Astrocyte (in vitro differentiated cells and primary cell): ENCODE data around the gene ST3GAL4. TPM values are rescaled to one million over a fixed set of nuclear protein-coding genes. Genes with fewer than 3 reads are reported as not detected.

Experiments
- DNase-seq: peaks from one replicate; pipeline ENCODE4 v3.0.0-alpha.2; 2010; ENCODE audit warnings: low read depth
- FAIRE-seq: peaks from 2 replicates; lab custom pipeline; 2011; peaks lifted over from hg19 to GRCh38; lab: Jason Lieb, UNC
- H2AFZ ChIP-seq: 2 replicates; pipeline ENCODE4 v1.6.0; 2012; ENCODE audit warnings: low read depth, low read length, inconsistent platforms
- H3K27ac ChIP-seq: 2 replicates; pipeline ENCODE4 v1.5.1; 2011; ENCODE audit warnings: low read depth, low read length, inconsistent platforms
- H3K27me3 ChIP-seq: 2 replicates; pipeline ENCODE4 v1.6.0; 2011; ENCODE audit warnings: low read length, inconsistent platforms; ENCODE audit not compliant: insufficient read depth
- H3K36me3 ChIP-seq: 2 replicates; pipeline ENCODE4 v1.5.1; 2011; ENCODE audit warnings: low read length, inconsistent platforms; ENCODE audit not compliant: insufficient read depth
- H3K4me1 ChIP-seq: 2 replicates; pipeline ENCODE4 v1.5.1; 2011; ENCODE audit warnings: low read length, inconsistent platforms; ENCODE audit not compliant: insufficient read depth
- H3K4me2 ChIP-seq: 2 replicates; pipeline ENCODE4 v1.6.0; 2012; ENCODE audit warnings: low read length, inconsistent platforms
- H3K4me3 ChIP-seq: 2 replicates; pipeline ENCODE4 v1.5.1; 2011; ENCODE audit warnings: low read depth, mild to moderate bottlenecking, low read length, inconsistent platforms; ENCODE audit not compliant: insufficient read depth
- H3K79me2 ChIP-seq: 2 replicates; pipeline ENCODE4 v1.6.0; 2012; ENCODE audit warnings: mild to moderate bottlenecking, low read length, inconsistent platforms; ENCODE audit not compliant: insufficient read depth
- H3K9ac ChIP-seq: 2 replicates; pipeline ENCODE4 v1.6.0; 2012; ENCODE audit warnings: mild to moderate bottlenecking, low read length, inconsistent platforms
- H3K9me3 ChIP-seq: 2 replicates; pipeline ENCODE4 v1.5.1; 2012; ENCODE audit warnings: low read depth, mild to moderate bottlenecking, low read length, inconsistent platforms; ENCODE audit not compliant: insufficient read depth
- H4K20me1 ChIP-seq: 2 replicates; pipeline ENCODE4 v1.6.0; 2012; ENCODE audit warnings: low read length, inconsistent platforms; ENCODE audit not compliant: insufficient read depth
- H3K27ac Mint-ChIP-seq: one replicate; pipeline ENCODE4 v1.8.0; 2021; ENCODE audit warnings: mild to moderate bottlenecking, mixed read lengths; ENCODE audit not compliant: unreplicated experiment
- H3K27me3 Mint-ChIP-seq: one replicate; pipeline ENCODE4 v1.8.0; 2021; ENCODE audit warnings: low read depth, mixed read lengths; ENCODE audit not compliant: unreplicated experiment
- H3K36me3 Mint-ChIP-seq: one replicate; pipeline ENCODE4 v1.8.0; 2021; ENCODE audit warnings: low read depth, mixed read lengths; ENCODE audit not compliant: unreplicated experiment
- H3K4me1 Mint-ChIP-seq: one replicate; pipeline ENCODE4 v1.8.0; 2021; ENCODE audit warnings: low read depth, mixed read lengths; ENCODE audit not compliant: unreplicated experiment
- H3K4me3 Mint-ChIP-seq: one replicate; pipeline ENCODE4 v1.8.0; 2021; ENCODE audit warnings: mild to moderate bottlenecking, moderate library complexity, mixed read lengths; ENCODE audit not compliant: unreplicated experiment
- H3K9me3 Mint-ChIP-seq: one replicate; pipeline ENCODE4 v1.8.0; 2021; ENCODE audit warnings: mild to moderate bottlenecking, mixed read lengths; ENCODE audit not compliant: unreplicated experiment
- CTCF ChIP-seq: IDR thresholded peaks from 2 replicates; pipeline ENCODE4 v1.5.1; 2011; ENCODE audit warnings: low read depth, mild to moderate bottlenecking, inconsistent platforms, low read length, moderate library complexity; ENCODE audit not compliant: insufficient read depth
- EZH2 ChIP-seq: IDR thresholded peaks from 2 replicates; pipeline ENCODE4 v1.6.1; 2012; ENCODE audit warnings: mild to moderate bottlenecking, low read length, inconsistent platforms; ENCODE audit not compliant: insufficient read depth
- total RNA-seq: library from RNA; stranded (reverse); gene quantifications from 2 replicates; pipeline ENCODE4 v1.2.1, GENCODE V29; 2021

The ST3GAL4 gene
- total RNA-seq, 1 donor from 2014 or later = 12.2 TPM

DNA sequence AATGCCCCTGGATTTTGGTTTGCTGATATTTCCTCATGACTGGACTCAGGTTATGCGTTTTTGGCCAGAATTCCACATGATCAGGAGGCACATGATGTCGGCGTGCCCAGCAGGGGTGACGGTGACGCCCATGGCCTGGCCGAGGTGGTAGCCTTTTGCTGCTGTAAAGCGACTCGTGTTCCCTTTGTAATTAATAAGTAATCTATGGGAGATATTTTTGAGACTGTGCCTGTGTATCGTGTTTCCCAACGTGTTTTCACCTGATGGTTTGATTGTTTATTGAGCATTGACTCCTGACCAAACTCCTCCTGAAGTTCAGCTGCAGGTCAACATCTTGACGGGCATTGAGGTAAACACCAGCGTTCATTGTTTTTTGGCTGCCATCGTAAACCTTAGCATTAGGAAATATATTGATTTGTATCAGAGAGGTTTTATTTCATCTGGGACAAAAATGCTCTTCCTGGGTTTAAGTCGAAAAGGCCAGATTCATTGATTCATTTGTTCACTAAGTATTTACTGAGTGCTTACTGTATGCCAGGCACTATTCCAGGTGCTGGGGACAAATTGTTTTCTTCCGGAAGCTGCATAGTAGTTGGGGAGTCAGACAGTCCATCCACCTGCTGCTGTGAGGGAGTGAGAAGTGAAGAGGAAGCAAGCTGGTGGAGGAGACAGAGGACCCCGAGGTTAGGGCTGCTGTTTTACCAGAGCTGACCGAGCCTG is 28.0 kb upstream of the ST3GAL4 start:
- Histone ChIP-seq H3K4me2 (no peak overlapping the region), H2AFZ (no peak overlapping the region), H3K9ac (no peak overlapping the region), H3K4me1 (peaks cover 8% of the 10 kb centered on the region), H4K20me1 (peaks cover 1% of the 10 kb centered on the region), H3K9me3 (no peaks in the 10 kb centered on the region), H3K27ac (no peak overlapping the region), H3K4me3 (no peak overlapping the region), H3K36me3 (no peaks in the 10 kb centered on the region), H3K27me3 (no peaks in the 10 kb centered on the region), H3K79me2 (no peaks in the 10 kb centered on the region)
- DNase-seq (no peak), FAIRE-seq (no peak)
- Mint-ChIP-seq H3K27ac (no peak overlapping the region), H3K9me3 (peaks cover 1% of the 10 kb centered on the region), H3K4me1 (peaks cover 11% of the 10 kb centered on the region), H3K4me3 (no peak overlapping the region), H3K27me3 (no peaks in the 10 kb centered on the region), H3K36me3 (peaks cover 8% of the 10 kb centered on the region)
- TF ChIP-seq CTCF = no peak
- TF ChIP-seq EZH2 = no peak

DNA sequence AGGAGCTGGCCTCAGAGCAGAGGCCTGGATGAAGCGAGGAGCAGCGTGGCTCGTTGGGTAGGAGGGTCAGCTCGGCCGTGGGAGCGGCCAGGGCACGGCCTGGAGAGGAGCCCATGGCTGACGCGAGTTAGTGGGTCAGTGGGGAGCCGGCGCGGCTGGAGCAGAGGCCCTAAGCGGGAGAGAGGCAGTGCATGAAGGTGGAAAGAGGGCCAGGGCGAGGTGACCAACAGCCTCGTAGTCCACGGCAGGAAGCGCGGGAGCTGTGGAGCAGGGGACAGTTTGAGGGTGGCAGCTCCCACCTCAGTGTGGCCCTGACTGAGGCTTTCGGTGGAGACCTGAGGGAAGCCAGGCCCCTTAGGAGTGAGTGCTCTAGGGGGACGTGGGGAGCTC is 27.5 kb upstream of the ST3GAL4 start:
- Histone ChIP-seq H2AFZ (no peak overlapping the region), H3K36me3 (no peaks in the 10 kb centered on the region), H4K20me1 (peaks cover 4% of the 10 kb centered on the region), H3K4me3 (no peak overlapping the region), H3K79me2 (no peaks in the 10 kb centered on the region), H3K4me2 (no peak overlapping the region), H3K9me3 (no peaks in the 10 kb centered on the region), H3K27me3 (no peaks in the 10 kb centered on the region), H3K27ac (no peak overlapping the region), H3K9ac (no peak overlapping the region), H3K4me1 (peaks cover 10% of the 10 kb centered on the region)
- no peak overlapping the region for H3K4me3 Mint-ChIP-seq
- TF ChIP-seq CTCF (no peak), EZH2 (no peak)
- no peak for FAIRE-seq
- peaks cover 14% of the 10 kb centered on the region for H3K4me1 Mint-ChIP-seq
- peaks cover 1% of the 10 kb centered on the region for H3K9me3 Mint-ChIP-seq
- no peaks in the 10 kb centered on the region for H3K27me3 Mint-ChIP-seq
- no peak overlapping the region for H3K27ac Mint-ChIP-seq
- peaks cover 8% of the 10 kb centered on the region for H3K36me3 Mint-ChIP-seq
- DNase-seq = no peak

- no peak overlapping the region for H2AFZ ChIP-seq
- H3K27me3 ChIP-seq = no peaks in the 10 kb centered on the region
- Mint-ChIP-seq H3K27ac (no peak overlapping the region), H3K36me3 (peaks cover 8% of the 10 kb centered on the region), H3K27me3 (no peaks in the 10 kb centered on the region), H3K9me3 (peaks cover 1% of the 10 kb centered on the region), H3K4me1 (peaks cover 16% of the 10 kb centered on the region), H3K4me3 (no peak overlapping the region)
- H3K4me2 ChIP-seq = no peak overlapping the region
- no peak overlapping the region for H3K27ac ChIP-seq
- no peak overlapping the region for H3K4me3 ChIP-seq
- DNase-seq (no peak), FAIRE-seq (no peak)
- H3K4me1 ChIP-seq = peaks cover 10% of the 10 kb centered on the region
- no peak overlapping the region for H3K9ac ChIP-seq
- H3K9me3 ChIP-seq = no peaks in the 10 kb centered on the region
- no peaks in the 10 kb centered on the region for H3K36me3 ChIP-seq
- no peaks in the 10 kb centered on the region for H3K79me2 ChIP-seq
- H4K20me1 ChIP-seq = peaks cover 4% of the 10 kb centered on the region
- TF ChIP-seq EZH2 = no peak
- TF ChIP-seq CTCF = no peak
Observed at GRCh38 chr11:126328444-126328843, 27.0 kb upstream of the ST3GAL4 start.
